Stimulated activated CD4-positive, alpha-beta T cell treated with anti-CD3 and anti-CD28 coated beads, Interleukin-4, amount 100 ng/mL, for 1 hour (primary cell): Measurements from ENCODE around the gene RALGAPA2.

Experiments
- DNase-seq: peaks from one replicate; pipeline ENCODE4 v3.0.0-alpha.2; 2020

The RALGAPA2 gene

DNA sequence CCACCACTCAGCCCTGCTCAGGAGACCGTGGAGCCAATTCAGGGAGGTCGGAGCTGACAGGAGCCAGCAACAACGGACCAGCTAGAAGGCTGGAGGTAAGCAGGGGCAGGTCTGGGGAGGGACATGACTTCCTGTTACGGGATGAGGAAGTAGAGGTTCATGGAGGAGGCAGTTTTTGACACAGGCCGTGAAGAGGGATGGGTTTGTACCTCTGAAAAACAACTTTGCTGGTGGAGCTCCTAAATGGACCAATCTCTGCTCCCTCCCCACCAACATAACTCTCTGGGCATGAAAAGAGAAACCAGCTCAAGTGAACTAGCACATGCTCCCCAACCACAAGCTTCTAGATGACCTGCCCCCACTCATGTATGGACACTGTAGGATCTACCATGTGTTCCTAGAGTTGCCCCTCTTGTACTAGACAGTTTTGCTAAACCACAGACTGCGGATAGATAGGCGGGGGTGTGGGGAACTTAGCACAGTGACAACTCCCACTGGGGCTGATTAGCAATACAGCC, 31.4 kb downstream of the RALGAPA2 start:
- DNase-seq, result no peak

DNA sequence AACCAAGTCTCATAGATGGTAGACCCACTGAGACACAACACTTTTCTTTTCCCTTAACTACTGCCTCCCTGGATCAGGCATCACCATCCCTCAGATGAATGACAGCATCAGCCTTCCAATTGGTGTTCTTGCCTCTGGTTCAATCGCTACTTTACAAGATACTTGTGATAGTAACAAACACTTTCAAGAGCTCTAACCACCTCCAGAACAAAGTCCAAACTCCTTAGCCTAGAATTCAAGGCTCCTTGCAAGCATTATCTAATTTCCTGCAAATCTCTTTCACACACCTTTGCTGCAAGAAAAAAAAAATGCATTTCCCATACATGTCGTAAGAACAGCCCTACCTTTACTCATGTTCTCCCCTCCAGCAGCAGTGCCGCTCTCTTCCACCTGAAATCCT, 33.1 kb downstream of the RALGAPA2 start:
- DNase-seq, result no peak

DNA sequence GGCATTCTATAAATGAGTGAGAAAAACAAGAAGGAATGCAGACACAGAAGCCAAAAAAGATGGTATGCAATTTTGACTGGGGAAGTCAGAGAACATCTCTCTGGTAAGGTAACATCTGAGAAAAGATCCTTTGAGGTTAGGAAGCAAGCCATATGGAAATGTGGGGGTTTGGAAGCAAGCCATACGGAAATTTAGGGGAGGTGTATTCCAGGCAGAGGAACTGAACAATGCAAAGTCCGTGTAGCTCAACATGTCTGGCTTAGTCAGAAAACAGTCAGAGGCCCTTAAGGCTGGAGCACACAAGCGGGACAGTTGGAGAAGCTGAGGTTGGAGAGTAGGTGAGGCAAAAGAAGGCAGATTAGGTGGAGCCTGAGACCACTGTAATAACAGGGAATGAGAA, 35.3 kb downstream of the RALGAPA2 start:
- DNase-seq, result no peak

DNA sequence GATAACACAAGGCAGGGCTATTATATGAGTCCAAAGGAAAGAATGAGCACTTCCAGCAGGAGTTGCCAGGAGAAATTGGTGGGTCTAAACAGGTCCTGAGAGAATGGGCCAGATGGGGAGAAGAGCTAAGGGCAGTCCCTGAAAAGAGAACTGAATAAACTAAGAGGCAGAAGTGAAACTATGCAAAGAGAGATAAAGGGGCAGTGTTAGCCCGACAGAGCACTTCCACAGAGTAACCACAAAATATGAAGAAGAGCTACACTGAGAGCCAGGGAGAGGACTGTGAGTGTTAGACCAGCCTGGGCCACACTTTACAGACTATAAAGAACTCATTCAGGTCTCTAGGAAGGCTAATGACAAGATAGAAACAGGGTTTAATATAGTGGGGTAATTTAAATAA, 43.8 kb downstream of the RALGAPA2 start:
- no peak for DNase-seq

DNA sequence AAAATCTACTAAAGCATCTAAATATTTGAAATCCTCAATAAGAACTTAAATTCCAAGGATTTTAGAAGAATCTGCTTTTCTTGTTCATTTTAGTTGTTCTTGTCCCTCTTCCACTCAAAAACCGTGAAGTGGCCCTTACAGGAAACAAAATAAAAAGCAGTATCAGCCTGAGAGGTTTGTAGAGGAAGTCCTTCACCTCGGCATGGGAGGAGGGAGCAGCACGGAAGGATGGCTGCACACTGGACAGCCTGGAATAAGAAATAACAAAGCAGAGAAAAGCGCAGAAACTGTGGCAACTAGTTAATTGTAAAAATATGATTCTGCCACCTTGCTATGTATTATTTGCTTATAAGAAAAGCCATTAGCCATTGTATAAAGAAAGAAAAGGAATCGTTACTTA, 46.1 kb downstream of the RALGAPA2 start:
- no peak for DNase-seq

DNA sequence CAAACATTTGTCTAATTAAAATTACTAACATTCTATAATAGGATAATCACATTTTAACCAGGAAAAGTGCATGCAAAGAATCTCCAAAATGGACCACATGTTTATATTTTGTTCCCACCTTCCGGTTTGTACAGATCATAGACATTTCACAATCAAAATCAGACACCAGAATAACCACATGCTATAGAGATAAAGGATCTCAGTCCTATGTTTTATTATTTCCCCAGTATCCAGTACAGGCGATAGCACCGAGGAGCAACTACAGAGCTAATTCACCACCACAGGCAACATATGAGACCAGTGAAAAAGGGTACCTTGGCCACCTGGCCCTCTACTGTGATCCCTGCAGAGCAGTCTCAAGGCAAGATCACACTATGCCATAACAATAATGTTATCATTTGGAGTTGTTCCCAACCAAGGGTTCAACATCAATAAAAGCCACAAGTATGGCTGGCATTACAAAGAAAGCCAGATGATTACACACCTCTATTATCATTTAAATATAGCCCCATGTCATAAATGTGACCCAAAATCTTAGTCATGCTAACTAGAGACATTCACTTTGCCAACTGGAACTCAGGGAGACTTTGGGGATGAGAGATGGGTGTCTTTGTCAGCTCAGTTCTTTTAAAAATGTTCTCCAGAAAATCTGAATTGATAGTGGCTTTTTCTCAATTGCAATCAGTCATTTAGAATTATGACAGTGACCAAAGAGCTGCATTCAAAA, 46.7 kb downstream of the RALGAPA2 start:
- DNase-seq, result no peak

DNA sequence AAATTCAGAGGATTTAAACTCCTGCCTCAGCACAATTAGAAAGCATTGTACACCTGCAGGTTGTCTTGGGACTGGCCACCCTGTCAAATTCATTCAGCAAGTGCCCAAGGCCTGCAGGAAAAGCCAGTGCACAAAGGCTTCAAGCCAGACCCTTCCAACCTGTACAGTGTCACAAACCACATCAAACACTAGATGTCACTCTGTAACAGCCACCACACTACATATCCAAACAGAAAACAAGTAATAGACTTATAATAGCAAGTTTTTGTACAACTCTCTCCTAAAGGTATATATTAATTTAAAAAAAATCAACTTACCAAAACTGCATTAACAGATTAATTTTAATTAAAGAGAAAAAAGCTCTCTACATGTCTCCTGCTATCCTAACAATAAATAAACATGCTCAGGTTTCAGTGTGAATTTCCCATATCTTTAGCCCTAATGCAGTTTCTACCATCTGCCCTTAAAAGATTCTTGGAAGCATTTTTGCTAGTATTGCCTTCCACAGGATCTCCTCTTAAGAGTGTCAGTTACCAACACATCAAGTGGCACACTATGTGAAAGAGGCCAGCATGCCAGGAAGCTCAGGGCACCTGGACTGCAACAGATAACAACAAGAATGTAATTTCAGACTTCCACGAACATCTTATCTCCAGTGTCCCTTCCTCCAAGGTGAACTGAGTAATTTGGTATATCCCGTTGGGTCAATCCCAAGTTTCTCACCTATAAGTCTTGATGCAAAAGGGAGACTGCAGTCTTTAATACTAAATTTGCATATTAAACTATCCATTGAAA, 47.5 kb downstream of the RALGAPA2 start:
- DNase-seq, result no peak

DNA sequence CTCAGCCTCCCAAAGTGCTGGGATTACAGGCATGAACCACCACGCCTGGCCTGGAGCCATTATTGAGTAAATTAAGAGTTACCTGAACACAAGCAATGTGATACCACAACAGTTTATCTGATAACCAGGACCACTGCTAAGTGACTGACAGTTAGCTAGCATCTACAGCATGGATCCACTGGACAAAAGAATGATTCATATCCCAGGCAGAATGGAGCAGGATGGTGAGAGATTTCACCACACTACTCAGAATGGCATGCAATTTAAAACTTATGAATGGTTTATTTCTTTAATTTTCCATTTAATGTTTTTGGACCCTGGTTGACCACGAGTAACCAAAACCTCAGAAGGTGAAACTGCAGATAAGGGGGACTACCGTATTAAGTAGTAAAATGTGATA, 48.6 kb downstream of the RALGAPA2 start:
- no peak for DNase-seq

DNA sequence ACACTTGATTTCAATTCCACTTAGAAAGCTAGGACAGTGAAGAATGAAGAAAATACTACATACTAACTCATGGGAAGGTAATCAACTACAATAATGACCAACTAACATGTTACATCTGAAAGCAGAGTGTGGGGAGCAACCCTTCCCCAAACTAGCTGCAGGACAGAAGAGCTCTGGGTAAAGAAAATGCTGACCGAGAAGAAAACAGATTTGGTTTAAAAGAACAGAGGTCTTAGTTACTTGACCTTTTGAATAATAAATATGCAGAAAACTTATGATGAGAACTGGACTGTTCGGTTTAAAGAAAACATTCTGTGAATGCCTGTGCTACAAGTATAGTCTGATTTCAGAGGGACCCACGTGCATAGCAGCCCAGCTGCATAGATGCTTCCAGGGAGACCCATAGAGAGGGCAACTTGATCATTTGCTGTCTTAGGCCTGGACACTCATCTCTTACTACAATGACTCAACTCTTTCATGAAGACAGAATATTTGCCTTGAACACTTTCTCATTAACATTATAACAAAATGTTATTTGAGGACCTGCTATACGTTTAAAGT, 53.5 kb downstream of the RALGAPA2 start:
- no peak for DNase-seq

DNA sequence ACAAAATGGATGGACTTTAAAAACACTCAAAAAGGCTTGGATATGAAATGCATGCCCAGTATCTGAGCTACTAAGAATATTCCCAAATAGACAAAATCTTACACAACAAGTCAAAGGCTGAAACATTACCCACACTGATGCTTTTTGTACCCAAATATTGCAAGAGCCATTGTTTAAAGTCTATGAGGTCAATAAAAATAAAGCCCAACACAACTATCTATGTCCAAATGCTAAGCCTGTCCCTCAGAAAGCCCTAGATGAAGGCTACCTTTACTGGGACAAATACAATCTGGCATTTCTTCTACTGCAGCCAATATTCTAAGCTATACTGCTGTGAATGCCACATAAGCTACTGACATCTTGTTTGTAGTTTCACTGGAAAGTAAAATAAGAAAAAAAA, 54.3 kb downstream of the RALGAPA2 start:
- DNase-seq, result no peak

DNA sequence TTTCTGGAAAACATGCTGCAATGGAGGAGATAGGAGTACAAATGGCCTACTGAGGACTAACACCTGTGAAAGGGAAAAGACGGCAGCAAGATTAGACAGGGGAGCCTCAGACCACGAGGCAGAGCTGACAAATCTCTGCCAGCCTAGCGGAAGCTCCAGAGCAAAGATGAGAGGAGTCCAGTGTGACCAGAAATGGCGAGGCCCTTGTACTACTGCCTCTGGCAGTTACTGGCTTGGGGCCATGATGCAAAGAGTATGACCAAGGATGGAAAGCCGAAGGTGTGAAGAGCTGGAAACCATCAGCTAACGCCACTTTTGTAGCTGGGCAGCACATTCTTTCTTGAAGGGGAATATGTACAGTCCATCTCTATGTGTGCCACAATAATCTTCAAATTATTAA, 55.4 kb downstream of the RALGAPA2 start:
- DNase-seq, result no peak

DNA sequence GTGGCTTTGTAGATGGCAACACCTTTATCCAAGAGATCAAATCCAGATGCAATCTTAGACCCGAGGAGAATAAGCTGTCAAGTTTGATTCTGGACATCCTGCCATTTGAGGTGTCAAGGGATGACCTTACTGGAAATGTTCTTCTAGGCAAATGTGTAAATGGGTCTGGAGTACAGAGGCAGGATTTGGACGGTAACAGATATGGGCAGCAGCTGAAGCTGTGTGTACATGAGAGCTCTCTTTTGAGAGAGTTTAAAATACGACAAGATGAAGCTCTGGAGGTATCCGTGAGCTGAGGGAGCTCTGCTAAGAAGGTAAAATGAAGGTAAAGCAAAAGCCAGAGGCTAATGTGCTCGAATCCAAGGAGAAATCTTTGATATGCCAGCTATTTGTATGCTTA, 56.6 kb downstream of the RALGAPA2 start:
- DNase-seq, result no peak

DNA sequence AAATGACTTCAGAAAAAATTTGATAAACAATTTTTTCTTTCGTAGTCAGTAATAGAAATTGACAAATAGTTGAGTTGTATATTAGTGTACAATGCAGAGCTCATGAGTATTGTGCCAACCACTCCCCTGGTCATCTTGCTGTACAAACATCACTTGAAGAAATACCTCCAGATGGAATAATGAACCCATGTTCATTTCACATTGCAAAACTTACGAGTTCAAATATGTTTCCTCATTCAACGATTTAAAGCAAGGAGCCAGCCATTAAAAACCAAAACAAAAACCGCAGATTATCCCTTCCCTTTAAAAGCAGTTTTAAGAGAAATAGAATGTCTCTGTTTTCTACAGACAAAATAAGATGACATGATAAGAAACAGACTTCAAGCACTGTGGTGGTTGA, 62.5 kb downstream of the RALGAPA2 start:
- DNase-seq, result no peak

DNA sequence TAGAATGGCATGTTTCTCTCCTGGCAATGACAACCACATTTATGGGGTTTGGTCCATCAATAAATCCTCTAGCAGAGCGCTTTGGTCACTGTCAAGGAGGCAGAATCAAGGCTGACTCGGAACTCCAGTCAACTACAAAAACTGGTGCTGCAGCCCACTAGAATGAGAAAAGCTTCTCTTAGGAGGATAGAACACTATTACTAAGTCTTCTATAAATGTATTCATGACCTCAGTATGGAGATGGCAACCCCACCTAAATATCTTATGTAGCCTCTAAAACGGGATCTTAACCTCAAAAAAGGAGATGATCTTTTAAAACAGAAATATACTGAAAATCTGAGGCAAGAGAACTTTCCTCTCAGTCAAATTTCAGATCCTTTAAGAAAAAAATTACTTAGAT, 68.5 kb downstream of the RALGAPA2 start:
- DNase-seq, result no peak

DNA sequence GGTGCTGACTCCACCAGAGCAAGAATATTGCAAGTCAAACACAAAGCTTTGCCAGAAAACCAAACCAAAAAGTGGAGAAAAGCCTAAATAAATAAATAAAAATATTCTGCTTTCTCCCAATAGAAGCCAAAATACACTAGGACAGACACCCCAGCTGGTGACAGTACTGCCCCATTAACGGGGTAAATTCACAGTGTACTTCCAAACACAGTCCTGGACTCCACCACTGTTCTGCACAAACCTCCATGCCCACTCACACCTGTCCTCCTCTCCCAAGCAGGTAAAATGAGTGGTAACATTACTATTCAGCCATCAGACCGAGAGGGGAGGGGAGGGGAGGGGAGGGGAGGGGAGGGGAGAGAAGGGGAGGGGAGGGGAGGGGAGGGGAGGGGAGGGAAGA, 70.7 kb downstream of the RALGAPA2 start:
- no peak for DNase-seq

DNA sequence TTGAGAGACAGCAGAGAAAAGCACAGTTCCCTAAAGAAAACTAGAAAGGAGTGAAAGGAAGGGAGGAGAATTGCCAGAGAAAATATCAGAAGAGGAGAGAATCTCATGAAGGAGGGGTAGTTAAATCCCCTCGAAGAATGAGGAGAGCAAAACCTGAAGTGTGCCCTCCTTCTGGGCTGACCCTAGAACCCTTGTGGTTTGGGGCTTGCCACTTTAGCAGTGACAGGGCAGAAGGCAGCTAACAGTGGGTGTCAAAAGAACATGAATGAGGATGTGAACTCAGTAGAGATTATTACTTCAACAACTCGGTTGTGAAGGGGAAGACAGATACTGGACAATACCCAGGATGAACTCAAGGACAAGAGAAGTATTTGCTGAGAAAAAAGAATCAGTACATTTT, 73.6 kb downstream of the RALGAPA2 start:
- DNase-seq, result no peak

DNA sequence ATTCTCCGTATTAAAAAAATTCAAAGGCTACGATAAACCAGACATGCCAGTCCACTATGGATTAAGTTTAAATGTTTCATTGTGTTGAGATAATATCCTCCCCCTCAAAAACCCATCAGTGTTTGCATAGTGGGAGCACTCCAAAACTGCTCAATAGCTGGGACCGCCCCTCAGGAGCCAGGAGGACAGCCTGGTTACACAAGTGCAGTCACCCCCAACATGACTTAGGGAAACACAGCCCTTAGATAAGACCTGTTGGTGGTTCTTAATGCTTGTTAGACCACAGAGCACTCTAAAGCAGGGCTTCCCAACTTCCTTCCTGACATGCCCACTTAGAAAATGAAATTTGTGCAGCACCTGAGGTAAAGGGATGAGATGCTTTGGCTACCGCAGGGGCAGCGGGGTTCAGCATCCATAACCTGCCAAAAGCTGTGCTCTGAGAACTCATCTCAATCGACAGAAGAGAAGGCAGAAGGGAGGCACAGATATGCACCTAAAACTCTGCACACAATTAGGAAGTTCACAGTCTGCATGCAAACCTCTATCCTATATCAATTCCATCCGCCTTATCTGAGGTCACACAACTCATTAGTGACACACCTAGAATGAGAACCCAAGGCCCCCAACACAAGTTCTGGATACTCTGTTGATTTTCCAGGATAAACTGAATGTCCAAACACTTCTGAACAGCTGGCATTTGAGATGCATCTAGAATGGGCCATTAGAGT, 74.3 kb downstream of the RALGAPA2 start:
- no peak for DNase-seq

DNA sequence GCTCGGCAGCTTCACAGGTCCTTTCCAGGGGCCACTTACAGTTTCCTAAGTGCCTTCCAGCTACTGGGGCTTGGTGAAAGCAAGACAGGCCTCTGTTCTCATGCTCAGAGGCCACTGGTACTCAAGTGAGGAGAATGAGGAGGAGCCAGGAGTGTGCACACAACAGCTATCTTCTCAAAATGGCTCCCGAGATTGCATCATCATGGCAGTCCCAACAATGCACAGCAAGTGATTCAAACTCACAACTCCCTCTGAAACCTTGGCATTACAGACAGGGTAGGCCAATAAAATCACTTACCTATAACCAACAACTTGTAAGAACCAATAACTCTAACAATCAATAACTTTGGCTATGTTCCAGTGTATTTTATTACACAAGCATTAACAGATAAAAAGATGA, 77.4 kb downstream of the RALGAPA2 start:
- no peak for DNase-seq

DNA sequence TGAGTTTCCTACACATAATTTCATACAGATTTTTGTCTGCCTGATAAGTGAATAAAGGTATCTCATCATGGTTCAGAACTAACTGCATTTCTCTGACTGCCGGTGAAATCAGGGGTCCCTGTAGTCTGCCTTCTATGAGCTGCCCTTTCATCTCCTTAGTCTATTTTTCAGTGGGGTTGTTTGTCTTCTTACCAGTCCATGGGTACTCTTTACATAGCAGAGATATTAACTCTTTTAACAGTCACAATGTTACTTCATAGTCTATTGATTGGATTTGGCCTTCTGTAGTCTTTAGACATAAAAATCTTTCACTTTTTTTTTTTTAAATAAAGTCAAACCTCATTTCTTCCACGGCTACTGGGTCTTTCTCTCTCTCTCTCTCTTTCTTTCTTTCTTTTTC, 79.8 kb downstream of the RALGAPA2 start:
- no peak for DNase-seq

DNA sequence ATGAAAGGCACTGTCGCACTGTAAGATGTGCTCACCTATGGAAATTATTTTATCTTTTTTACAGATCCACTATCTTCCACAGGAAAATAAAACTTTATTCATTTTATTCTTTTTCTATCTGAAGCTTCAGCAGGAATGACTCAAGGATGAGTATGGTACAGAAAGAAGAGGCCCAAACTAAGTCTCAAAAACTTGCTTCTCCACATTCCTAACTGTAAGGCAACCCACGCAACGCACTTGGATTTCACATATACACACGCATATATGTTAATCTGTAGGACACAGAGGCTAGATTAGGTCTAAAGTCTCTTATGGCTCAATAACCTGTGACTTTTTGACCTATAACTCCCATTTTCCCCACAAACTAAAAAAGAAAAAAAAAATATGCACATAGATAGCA, 81.9 kb downstream of the RALGAPA2 start:
- DNase-seq, result no peak

DNA sequence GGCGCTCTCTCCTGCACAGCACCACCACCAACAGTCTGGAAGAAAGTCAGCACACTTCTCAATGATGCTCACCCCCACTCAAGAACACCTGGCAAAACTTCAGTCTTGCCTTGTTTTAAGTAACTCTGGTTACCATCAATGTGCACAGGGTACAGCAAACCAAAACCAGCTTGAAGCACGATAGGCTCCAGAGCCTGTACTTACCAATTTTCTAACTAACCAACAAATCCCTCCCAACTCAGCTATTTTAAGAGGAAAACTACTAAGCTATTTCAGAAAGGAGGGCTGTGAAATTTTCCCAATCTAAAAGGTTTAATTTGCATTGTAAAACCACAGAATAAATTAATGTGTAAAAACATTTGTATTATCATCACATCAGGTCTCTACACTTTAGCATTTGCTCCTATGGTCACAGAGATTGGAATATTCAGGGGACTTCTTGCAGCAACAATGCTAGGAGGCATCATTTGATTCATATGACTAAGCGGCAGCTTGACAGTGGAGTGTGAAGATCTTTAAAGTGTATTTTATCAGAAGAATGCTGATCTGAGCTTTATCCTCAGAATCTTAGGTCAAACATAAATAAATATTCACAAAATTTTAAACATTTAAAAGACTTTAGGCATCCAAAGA, 82.8 kb downstream of the RALGAPA2 start:
- no peak for DNase-seq

DNA sequence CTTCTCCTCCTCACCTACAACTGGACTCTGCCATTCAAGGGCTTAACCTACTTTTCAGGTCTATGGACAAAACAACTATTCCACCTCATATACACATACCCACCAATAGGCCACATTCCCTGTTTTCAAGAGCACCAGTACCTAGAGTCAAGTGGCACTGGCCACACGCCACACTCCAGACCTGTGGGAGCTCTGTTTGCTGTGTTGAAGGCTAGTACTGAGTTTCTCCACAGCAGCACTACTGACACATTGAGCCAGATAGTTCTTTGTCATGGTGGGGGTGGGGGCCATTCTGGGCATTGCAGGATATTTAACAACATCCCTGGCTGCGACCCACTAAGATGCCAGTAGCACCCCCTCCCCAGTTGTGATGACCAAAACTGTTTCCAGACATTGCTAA, 84.1 kb downstream of the RALGAPA2 start:
- DNase-seq, result no peak

DNA sequence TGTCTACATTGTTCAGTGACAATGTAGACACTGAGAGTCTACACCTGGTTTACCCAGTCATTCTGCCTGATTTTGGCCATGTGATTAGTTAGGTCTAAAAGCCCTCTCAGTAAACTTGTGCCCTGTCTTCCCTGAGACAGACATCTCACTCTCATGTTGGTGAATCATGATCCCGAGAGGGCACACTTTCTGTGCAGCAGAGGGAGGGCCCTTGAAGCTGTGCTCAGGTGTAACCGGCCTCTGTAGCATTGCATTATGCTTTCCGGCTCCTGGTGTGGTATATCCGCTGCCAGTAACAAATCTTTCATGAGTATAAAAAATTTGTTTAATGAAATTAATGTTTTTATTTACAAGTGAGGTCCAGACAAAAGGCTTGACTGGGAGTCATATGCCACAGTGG, 85.0 kb downstream of the RALGAPA2 start:
- no peak for DNase-seq
